K562 (cell line): ENCODE data around the gene TK1. TPM values are rescaled to one million over a fixed set of nuclear protein-coding genes. Genes with fewer than 3 reads are reported as not detected.

Experiments
- BCOR ChIP-seq: fragments of 450-650 bp; IDR thresholded peaks from 2 replicates; pipeline ENCODE4 v1.6.1; 2016
- CEBPG ChIP-seq, 3 experiments: fragments of 200-800 bp in 1 of 3; sonication (Bioruptor generic) in 1 of 3; sonication (generic) in 1 of 3; formaldehyde crosslinking in 1 of 3; IDR thresholded peaks in 2 of 3; conservative IDR thresholded peaks in 1 of 3; 2 replicates each; pipeline versions ENCODE4 v1.6.1 to v1.8.0; 2016 to 2022; ENCODE audit warnings: missing compliant biosample characterization in 2 of 3, missing genetic modification characterization in 2 of 3, mild to moderate bottlenecking in 1 of 3, missing genetic modification reagents in 1 of 3
- CREB5 ChIP-seq: fragments of 250-450 bp; sonication (Bioruptor Pico); IDR thresholded peaks from 2 replicates; pipeline ENCODE4 v1.5.0; 2020; ENCODE audit warnings: mild to moderate bottlenecking
- E2F6 ChIP-seq, 2 experiments: IDR thresholded peaks; 2 replicates each; pipeline ENCODE4 v1.6.1; 2011; ENCODE audit warnings: borderline replicate concordance in 1 of 2, control low read depth in 1 of 2, low read depth in 1 of 2, low read length in 1 of 2, mild to moderate bottlenecking in 1 of 2, mixed read lengths in 1 of 2, moderate library complexity in 1 of 2; ENCODE audit not compliant: insufficient read depth in 1 of 2, insufficient read length in 1 of 2, poor library complexity in 1 of 2, severe bottlenecking in 1 of 2; ENCODE audit errors: extremely low read depth in 1 of 2
- ESRRA ChIP-seq: fragments of 450-650 bp; IDR thresholded peaks from 2 replicates; pipeline ENCODE4 v1.6.1; 2014; ENCODE audit warnings: low read depth, mild to moderate bottlenecking, moderate library complexity, borderline replicate concordance
- FOSL1 ChIP-seq: fragments of 200-800 bp; sonication (Bioruptor generic); conservative IDR thresholded peaks from 2 replicates; pipeline ENCODE4 v1.6.1; 2016; ENCODE audit warnings: missing genetic modification characterization, missing compliant biosample characterization
- FOXJ2 ChIP-seq: fragments of 200-800 bp; sonication (Bioruptor generic); IDR thresholded peaks from 2 replicates; pipeline ENCODE4 v1.6.1; 2016; ENCODE audit warnings: missing genetic modification characterization, missing compliant biosample characterization
- FOXK2 ChIP-seq, 2 experiments: fragments of 450-650 bp; IDR thresholded peaks in 1 of 2; conservative IDR thresholded peaks in 1 of 2; 2 replicates each; pipeline ENCODE4 v1.6.1; 2016; ENCODE audit warnings: low read depth in 2 of 2, mild to moderate bottlenecking in 1 of 2
- HDAC2 ChIP-seq: fragments of 450-650 bp; IDR thresholded peaks from 2 replicates; pipeline ENCODE4 v1.6.1; 2016; ENCODE audit warnings: mild to moderate bottlenecking
- HDAC8 ChIP-seq: fragments of 450-650 bp; IDR thresholded peaks from 2 replicates; pipeline ENCODE4 v1.6.1; 2016; ENCODE audit warnings: mild to moderate bottlenecking, missing genetic modification characterization, moderate library complexity, missing compliant biosample characterization
- JUNB ChIP-seq: fragments of 450-650 bp; formaldehyde crosslinking; conservative IDR thresholded peaks from 2 replicates; pipeline ENCODE4 v1.4.0; 2020; ENCODE audit warnings: mild to moderate bottlenecking
- MTA1 ChIP-seq: fragments of 450-650 bp; IDR thresholded peaks from 2 replicates; pipeline ENCODE4 v1.6.1; 2017; ENCODE audit warnings: borderline replicate concordance
- MTA2 ChIP-seq: fragments of 450-650 bp; IDR thresholded peaks from 2 replicates; pipeline ENCODE4 v1.6.1; 2016; ENCODE audit warnings: low read depth
- MYNN ChIP-seq, 2 experiments: sonication (generic); formaldehyde crosslinking in 1 of 2; IDR thresholded peaks; 2 replicates each; pipeline versions ENCODE4 v1.5.0 to v1.6.1; 2016 to 2020; ENCODE audit warnings: antibody characterized with exemption in 1 of 2, missing genetic modification reagents in 1 of 2
- OTX1 ChIP-seq: fragments of 450-650 bp; formaldehyde crosslinking; IDR thresholded peaks from 2 replicates; pipeline ENCODE4 v1.4.0; 2022; ENCODE audit warnings: mild to moderate bottlenecking
- ZNF263 ChIP-seq: sonication (generic); formaldehyde crosslinking; IDR thresholded peaks from 2 replicates; pipeline ENCODE4 v1.8.0; 2022; ENCODE audit warnings: mild to moderate bottlenecking, missing genetic modification reagents, borderline replicate concordance
- polyA plus RNA-seq, 8 experiments: library from polyadenylated mRNA; depleted of rRNA in 4 of 8; stranded (reverse) in 5 of 8; unstranded in 3 of 8; fragments of >200 nt; fragmentation: Nextera tagmentation in 2 of 8; fragmentation: Illumina TruSeq in 1 of 8; extraction: Ambion mirVana in 2 of 8; extraction: Trizol in 1 of 8; gene quantifications; 2 replicates each; pipeline versions ENCODE4 v1.2.1 to v1.2.3, GENCODE V29; 2011 to 2014; ENCODE audit warnings: inconsistent platforms in 1 of 8, missing spikeins in 1 of 8
- total RNA-seq, 7 experiments: library from RNA; depleted of rRNA in 6 of 7; stranded (reverse); fragments of >200 nt in 6 of 7; fragmentation: Illumina TruSeq in 2 of 7; extraction: Trizol in 2 of 7; gene quantifications; 2 replicates each; pipeline versions ENCODE4 v1.2.1 to v1.2.3, GENCODE V29; 2011 to 2021; ENCODE audit warnings: low replicate concordance in 1 of 7
- TF ChIP-seq, protein P1 (sequence below), 2 experiments: fragments of 450-650 bp in 1 of 2; sonication (generic) in 1 of 2; formaldehyde crosslinking in 1 of 2; IDR thresholded peaks in 1 of 2; conservative IDR thresholded peaks in 1 of 2; 2 replicates each; pipeline versions ENCODE4 v1.6.1 to v1.8.1; 2016 to 2023; ENCODE audit warnings: mild to moderate bottlenecking in 2 of 2, moderate library complexity in 2 of 2, inconsistent platforms in 1 of 2, missing genetic modification reagents in 1 of 2
- TF ChIP-seq, protein P2 (sequence below): fragments of 250-450 bp; sonication (Bioruptor Pico); IDR thresholded peaks from 2 replicates; pipeline ENCODE4 v1.8.0; 2022; ENCODE audit warnings: inconsistent platforms, mild to moderate bottlenecking, moderate library complexity, borderline replicate concordance
- TF ChIP-seq, protein P3 (sequence below): sonication (generic); formaldehyde crosslinking; IDR thresholded peaks from 2 replicates; pipeline ENCODE4 v1.9.0; 2022; ENCODE audit warnings: mild to moderate bottlenecking, missing genetic modification reagents

Gene TK1
- total and polyA plus RNA-seq, 9 of the 15 experiments (the other 6 are each of a cell fraction or from before 2014, with no cell fraction given): 8.4 to 280 (median 103) TPM

- TF ChIP-seq E2F6 (IDR thresholded peaks at IDR 0.05; ENCODE audit: borderline replicate concordance in 1 of 2, extremely low read depth in 1 of 2, insufficient read depth in 1 of 2, insufficient read length in 1 of 2, low read depth in 1 of 2, low read length in 1 of 2, poor library complexity in 1 of 2, severe bottlenecking in 1 of 2) (no peak), FOXK2 (conservative IDR thresholded peaks at IDR 0.05 in 1 of 2, IDR thresholded peaks at IDR 0.05 in 1 of 2; ENCODE audit: low read depth in 2 of 2) (no peak; a peak in 1 of 4 replicates), ESRRA (0 out of 2 replicates have a peak, but pooled peaks have one; percentile 12), HDAC2 (peak; percentile 77), BCOR (peak; percentile 51; the same call in 1 of the 2 replicates), ZNF263 (CRISPR knock-in tag) (no peak; the same call in 1 of the 2 replicates), MTA2 (no peak), MTA1 (peak; percentile 53; the same call in 1 of the 2 replicates), MYNN (IDR thresholded peaks at IDR 0.05) (peak; percentile 51; the same call in 1 of the 2 replicates), MYNN (CRISPR knock-in tag; IDR thresholded peaks at IDR 0.05) (no peak), OTX1 (CRISPR knock-in tag) (no peak), CEBPG (CRISPR knock-in tag; IDR thresholded peaks at IDR 0.05) (peak; percentile 85), CEBPG (tag; conservative IDR thresholded peaks at IDR 0.05 in 1 of 2, IDR thresholded peaks at IDR 0.05 in 1 of 2) (peak in 1 of 2 experiments; percentile 59; a peak in 2 of 4 replicates), CREB5 (CRISPR knock-in tag) (no peak), JUNB (CRISPR knock-in tag) (no peak), HDAC8 (tag) (no peak), FOSL1 (peak; percentile 90), FOXJ2 (tag) (no peak)
- TF ChIP-seq, protein P1, sequence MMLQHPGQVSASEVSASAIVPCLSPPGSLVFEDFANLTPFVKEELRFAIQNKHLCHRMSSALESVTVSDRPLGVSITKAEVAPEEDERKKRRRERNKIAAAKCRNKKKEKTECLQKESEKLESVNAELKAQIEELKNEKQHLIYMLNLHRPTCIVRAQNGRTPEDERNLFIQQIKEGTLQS (IDR thresholded peaks at IDR 0.05): peak; percentile 86
- TF ChIP-seq, protein P1 (CRISPR knock-in tag; conservative IDR thresholded peaks at IDR 0.05): no peak
- TF ChIP-seq, protein P2, sequence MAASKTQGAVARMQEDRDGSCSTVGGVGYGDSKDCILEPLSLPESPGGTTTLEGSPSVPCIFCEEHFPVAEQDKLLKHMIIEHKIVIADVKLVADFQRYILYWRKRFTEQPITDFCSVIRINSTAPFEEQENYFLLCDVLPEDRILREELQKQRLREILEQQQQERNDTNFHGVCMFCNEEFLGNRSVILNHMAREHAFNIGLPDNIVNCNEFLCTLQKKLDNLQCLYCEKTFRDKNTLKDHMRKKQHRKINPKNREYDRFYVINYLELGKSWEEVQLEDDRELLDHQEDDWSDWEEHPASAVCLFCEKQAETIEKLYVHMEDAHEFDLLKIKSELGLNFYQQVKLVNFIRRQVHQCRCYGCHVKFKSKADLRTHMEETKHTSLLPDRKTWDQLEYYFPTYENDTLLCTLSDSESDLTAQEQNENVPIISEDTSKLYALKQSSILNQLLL (CRISPR knock-in tag): no peak
- TF ChIP-seq, protein P3, sequence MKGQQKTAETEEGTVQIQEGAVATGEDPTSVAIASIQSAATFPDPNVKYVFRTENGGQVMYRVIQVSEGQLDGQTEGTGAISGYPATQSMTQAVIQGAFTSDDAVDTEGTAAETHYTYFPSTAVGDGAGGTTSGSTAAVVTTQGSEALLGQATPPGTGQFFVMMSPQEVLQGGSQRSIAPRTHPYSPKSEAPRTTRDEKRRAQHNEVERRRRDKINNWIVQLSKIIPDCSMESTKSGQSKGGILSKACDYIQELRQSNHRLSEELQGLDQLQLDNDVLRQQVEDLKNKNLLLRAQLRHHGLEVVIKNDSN (CRISPR knock-in tag): no peak
Measured at GRCh38 chr17:78135858-78136500, 50.9 kb downstream of the TK1 start (continued).
